Ramos (cell line): ENCODE data around the gene LINGO1.

Source experiments
- in situ Hi-C: fragments of 300-500 bp; cut with MboI; formaldehyde crosslinking; loops from one replicate; pipeline ENCODE4 v1.14.3; 2022; ENCODE audit warnings: low sequenced_read_pairs; ENCODE audit not compliant: unreplicated experiment

Gene LINGO1

GRCh38 chr15:77577366-77577950 lies 55.3 kb downstream of the LINGO1 start:
- in situ Hi-C loops = no loop called here

GRCh38 chr15:77576538-77576937 lies 56.2 kb downstream of the LINGO1 start:
- in situ Hi-C loops = no loop called here

GRCh38 chr15:77575203-77575934 lies 57.3 kb downstream of the LINGO1 start:
- in situ Hi-C loops = no loop called here

GRCh38 chr15:77574521-77575202 lies 58.0 kb downstream of the LINGO1 start:
- in situ Hi-C loops = no loop called here

GRCh38 chr15:77573802-77574201 lies 58.9 kb downstream of the LINGO1 start:
- in situ Hi-C loops = no loop called here

GRCh38 chr15:77572186-77572585 lies 60.5 kb downstream of the LINGO1 start:
- in situ Hi-C loops = no loop called here

GRCh38 chr15:77571741-77572140 lies 61.0 kb downstream of the LINGO1 start:
- in situ Hi-C loops = no loop called here

- in situ Hi-C loops = no loop called here
These were observed 61.5 kb downstream of the LINGO1 start for GRCh38 chr15:77571181-77571580.

- in situ Hi-C loops = no loop called here
These were observed 63.0 kb downstream of the LINGO1 start for GRCh38 chr15:77569729-77570125.

GRCh38 chr15:77568973-77569728 lies 63.6 kb downstream of the LINGO1 start:
- in situ Hi-C loops = no loop called here

GRCh38 chr15:77568014-77568972 lies 64.4 kb downstream of the LINGO1 start:
- in situ Hi-C loops = no loop called here

- in situ Hi-C loops = no loop called here
These were observed 65.5 kb downstream of the LINGO1 start for GRCh38 chr15:77567202-77567601.

GRCh38 chr15:77566092-77566491 lies 66.6 kb downstream of the LINGO1 start:
- in situ Hi-C loops = no loop called here

GRCh38 chr15:77565378-77565915 lies 67.3 kb downstream of the LINGO1 start:
- in situ Hi-C loops = no loop called here

- in situ Hi-C loops = no loop called here
These were observed 67.8 kb downstream of the LINGO1 start for GRCh38 chr15:77564938-77565337.

GRCh38 chr15:77564341-77564740 lies 68.4 kb downstream of the LINGO1 start:
- in situ Hi-C loops = no loop called here

- in situ Hi-C loops = no loop called here
These were observed 69.0 kb downstream of the LINGO1 start for GRCh38 chr15:77563623-77564156.
